Thyroid gland (tissue), 4 donors: ENCODE measurements around the gene IVL. TPM values are rescaled to one million over a fixed set of nuclear protein-coding genes. Genes with fewer than 3 reads are reported as not detected.

Experiments
- DNase-seq, 2 donors: peaks; one replicate each; pipeline ENCODE4 v3.0.0-alpha.2; 2019
- H3K27ac ChIP-seq, 3 donors: fragments of 200-600 bp; sonication (generic); 1 replicate in 2 of 3; 2 replicates in 1 of 3; pipeline ENCODE4 v1.5.1; 2016 to 2019; ENCODE audit warnings: mild to moderate bottlenecking in 1 of 3, moderate library complexity in 1 of 3
- H3K27me3 ChIP-seq: fragments of 200-600 bp; sonication (generic); one replicate; pipeline ENCODE4 v1.5.1; 2019
- H3K36me3 ChIP-seq, 2 donors: fragments of 200-600 bp; sonication (generic); one replicate each; pipeline ENCODE4 v1.5.1; 2016 to 2019
- H3K4me1 ChIP-seq, 2 donors: fragments of 200-600 bp; sonication (generic); one replicate each; pipeline ENCODE4 v1.5.1; 2017 to 2019
- H3K4me3 ChIP-seq, 3 donors: fragments of 200-600 bp; sonication (generic); replicated peaks in 1 of 3; 1 replicate in 2 of 3; 2 replicates in 1 of 3; pipeline ENCODE4 v1.5.1; 2016; ENCODE audit warnings: mild to moderate bottlenecking in 1 of 3
- H3K9me3 ChIP-seq: fragments of 200-600 bp; sonication (generic); one replicate; pipeline ENCODE4 v1.5.1; 2017
- CTCF ChIP-seq, 6 experiments: fragments of 200-600 bp in 3 of 6; fragments of 450-650 bp in 3 of 6; sonication (generic) in 3 of 6; IDR thresholded peaks; one replicate each; pipeline ENCODE4 v1.5.1; 2016 to 2019; ENCODE audit warnings: antibody characterized with exemption in 6 of 6, mild to moderate bottlenecking in 2 of 6, inconsistent platforms in 1 of 6, moderate library complexity in 1 of 6
- POLR2A ChIP-seq, 2 donors: fragments of 450-650 bp; IDR thresholded peaks; one replicate each; pipeline ENCODE4 v1.6.1; 2017; ENCODE audit warnings: antibody characterized with exemption in 2 of 2, mild to moderate bottlenecking in 2 of 2, moderate library complexity in 1 of 2
- WGBS, 2 donors: methylation state at CpG; one replicate each; pipeline ENCODE4 v1.1.5; 2017; 5-methylcytosine and 5-hydroxymethylcytosine counted together
- intact Hi-C: fragments of 100-400 bp; cut with DNase I; formaldehyde crosslinking; loops from one replicate; pipeline ENCODE4 v1.15.1; 2023
- total RNA-seq, 4 donors: library from RNA; depleted of rRNA; stranded (reverse); fragments of >200 nt; gene quantifications; one replicate each; pipeline ENCODE4 v1.2.3, GENCODE V29; 2016

The IVL gene
- total RNA-seq, 4 donors from 2014 or later = not detected

- intact Hi-C loops = no loop called here
- Histone ChIP-seq H3K9me3 (no peaks in the 10 kb centered on the region), H3K36me3 (no peaks in the 10 kb centered on the region), H3K27ac (no peak overlapping the region), H3K4me1 (no peaks in the 10 kb centered on the region), H3K27me3 (no peaks in the 10 kb centered on the region), H3K4me3 (no peak overlapping the region)
- 81 to 83% methylated on average over 5 of the region's 5 CpGs for WGBS, 2 donors
- TF ChIP-seq POLR2A (IDR thresholded peaks at IDR 0.05) (no peak), CTCF (IDR thresholded peaks at IDR 0.05) (no peak)
- no peak for DNase-seq
Measured at GRCh38 chr1:152880907-152881306, 27.4 kb upstream of the IVL start.

GRCh38 chr1:152884085-152884484 lies 24.3 kb upstream of the IVL start:
- Histone ChIP-seq H3K27me3 (no peaks in the 10 kb centered on the region), H3K4me1 (no peaks in the 10 kb centered on the region), H3K36me3 (no peaks in the 10 kb centered on the region), H3K9me3 (no peaks in the 10 kb centered on the region), H3K27ac (no peak overlapping the region), H3K4me3 (no peak overlapping the region)
- intact Hi-C loops = no loop called here
- TF ChIP-seq POLR2A (IDR thresholded peaks at IDR 0.05) (no peak), CTCF (IDR thresholded peaks at IDR 0.05) (no peak)
- no peak for DNase-seq

- DNase-seq = no peak
- Histone ChIP-seq H3K27me3 (no peaks in the 10 kb centered on the region), H3K9me3 (no peaks in the 10 kb centered on the region), H3K4me3 (no peak overlapping the region), H3K27ac (no peak overlapping the region), H3K36me3 (no peaks in the 10 kb centered on the region), H3K4me1 (no peaks in the 10 kb centered on the region)
- intact Hi-C loops = no loop called here
- TF ChIP-seq POLR2A (IDR thresholded peaks at IDR 0.05) = no peak
- TF ChIP-seq CTCF (IDR thresholded peaks at IDR 0.05) = no peak
- WGBS, 2 donors = 100% methylated on average over 1 of the region's 1 CpG; no CpG with 5 or more reads in 1 of the 2 donors
Measured at GRCh38 chr1:152884506-152884905, 23.8 kb upstream of the IVL start.

- H3K9me3 ChIP-seq = no peaks in the 10 kb centered on the region
- WGBS, 2 donors = 73 to 75% methylated on average over 4 of the region's 4 CpGs
- no peaks in the 10 kb centered on the region for H3K27me3 ChIP-seq
- intact Hi-C loops = no loop called here
- H3K4me3 ChIP-seq = no peak overlapping the region
- H3K27ac ChIP-seq = no peak overlapping the region
- H3K36me3 ChIP-seq = no peaks in the 10 kb centered on the region
- no peak for TF ChIP-seq CTCF (IDR thresholded peaks at IDR 0.05)
- TF ChIP-seq POLR2A (IDR thresholded peaks at IDR 0.05) = no peak
- DNase-seq = no peak
- H3K4me1 ChIP-seq = no peaks in the 10 kb centered on the region
Measured at GRCh38 chr1:152884966-152885624, 23.3 kb upstream of the IVL start.

- Histone ChIP-seq H3K9me3 (no peaks in the 10 kb centered on the region), H3K4me3 (no peak overlapping the region), H3K27ac (no peak overlapping the region), H3K27me3 (no peaks in the 10 kb centered on the region), H3K4me1 (no peaks in the 10 kb centered on the region), H3K36me3 (no peaks in the 10 kb centered on the region)
- TF ChIP-seq POLR2A (IDR thresholded peaks at IDR 0.05) (no peak), CTCF (IDR thresholded peaks at IDR 0.05) (no peak)
- no peak for DNase-seq
- 41 to 48% methylated on average over 3 of the region's 3 CpGs for WGBS, 2 donors
- intact Hi-C loops = no loop called here
Measured at GRCh38 chr1:152886085-152886484, 22.3 kb upstream of the IVL start.
